Pancreas (tissue), 10 donors: ENCODE measurements around the gene ANKIB1. TPM values are rescaled to one million over a fixed set of nuclear protein-coding genes. Genes with fewer than 3 reads are reported as not detected.

Source experiments
- ATAC-seq, 4 donors: fragments of 200-7000 bp; cut with Tn5 transposase; one replicate each; pipeline versions ENCODE4 v1.8.0 to v1.9.1; 2020; ENCODE audit warnings: mild to moderate bottlenecking in 4 of 4, moderate library complexity in 4 of 4
- DNase-seq, 6 donors: peaks; one replicate each; pipeline ENCODE4 v3.0.0-alpha.2; 2020
- FAIRE-seq: peaks from 2 replicates; lab custom pipeline; 2012; peaks lifted over from hg19 to GRCh38; lab: Jason Lieb, UNC
- H3K27ac ChIP-seq, 4 donors: fragments of 200-600 bp; sonication (generic); 1 replicate in 3 of 4; 2 replicates in 1 of 4; pipeline versions ENCODE4 v1.5.0 to v1.8.0; 2020
- H3K27me3 ChIP-seq, 4 donors: fragments of 200-600 bp; one replicate each; pipeline ENCODE4 v1.8.0; 2021
- H3K36me3 ChIP-seq, 3 donors: fragments of 200-600 bp; sonication (generic) in 1 of 3; one replicate each; pipeline versions ENCODE4 v1.5.0 to v1.8.0; 2020 to 2021
- H3K4me1 ChIP-seq, 3 donors: fragments of 200-600 bp; one replicate each; pipeline ENCODE4 v1.8.0; 2021
- H3K4me3 ChIP-seq, 4 donors: fragments of 200-600 bp; sonication (generic) in 2 of 4; one replicate each; pipeline versions ENCODE4 v1.5.0 to v1.8.0; 2020 to 2021
- H3K9me3 ChIP-seq, 4 donors: fragments of 200-600 bp; one replicate each; pipeline ENCODE4 v1.8.0; 2021
- CTCF ChIP-seq, 4 donors: fragments of 200-600 bp; sonication (generic) in 3 of 4; IDR thresholded peaks; one replicate each; pipeline versions ENCODE4 v1.5.0 to v1.8.0; 2021; ENCODE audit warnings: antibody characterized with exemption in 4 of 4
- WGBS, 2 donors: extraction: QIAGEN DNeasy Blood & Tissue Kit; methylation state at CpG; one replicate each; pipeline ENCODE4 v1.1.7; 2013; 5-methylcytosine and 5-hydroxymethylcytosine counted together
- intact Hi-C, 3 donors: fragments of 100-400 bp; cut with DNase I; formaldehyde crosslinking; loops; one replicate each; pipeline versions ENCODE4 v1.11.1 to v1.14.2; 2022
- polyA plus RNA-seq, 2 donors: library from polyadenylated mRNA; stranded (reverse); fragments of 200-250 nt; gene quantifications; one replicate each; pipeline ENCODE4 v1.2.3, GENCODE V29; 2013
- total RNA-seq, 6 donors: library from RNA; stranded (reverse); fragmentation: NEBNext Ultra II Directional in 4 of 6; extraction: Animal tissue kit (Norgen Biotek cat#: 25700) in 4 of 6; gene quantifications; one replicate each; pipeline versions ENCODE4 v1.2.1 to v1.2.4, GENCODE V29; 2021 to 2023
- donor health status: healthy with polysubstance abuse.
- donor health status: DM: no; HTN: no; CAD: no; lungs with moderate emphysema.
- donor health status: DM: no; HTN: no; CAD: no.
- donor health status: control.
- donor health status: control.
- donor health status: Bipolar disorder and iron deficiency.
- donor health status: DM: yes; HTN: yes; CAD: no.
- donor health status: DM: no; HTN: no; CAD: no.
- donor health status: DM: no; HTN: no; CAD: no.
- donor health status: DM: yes; HTN: yes; CAD: no.

The ANKIB1 gene
- total and polyA plus RNA-seq, 8 donors = 7.7 to 36.5 (median 20.8) TPM

- FAIRE-seq = no peak
- Histone ChIP-seq H3K4me1 (peaks cover 0 to 6% (median 0%) of the 10 kb centered on the region in 3 donors), H3K27ac (no peak overlapping the region), H3K4me3 (no peak overlapping the region), H3K27me3 (no peaks in the 10 kb centered on the region), H3K36me3 (no peaks in the 10 kb centered on the region), H3K9me3 (no peaks in the 10 kb centered on the region)
- intact Hi-C loops = no loop called here
- DNase-seq = no peak
- no peak for TF ChIP-seq CTCF (IDR thresholded peaks at IDR 0.05)
- 90 to 95% methylated on average over 2 of the region's 2 CpGs for WGBS, 2 donors
- ATAC-seq = no peak
These were observed 14.0 kb downstream of the ANKIB1 start for GRCh38 chr7:92259610-92260247.

GRCh38 chr7:92260248-92260781, 14.5 kb downstream of the ANKIB1 start:
- no peaks in the 10 kb centered on the region for H3K27me3 ChIP-seq
- H3K9me3 ChIP-seq = no peaks in the 10 kb centered on the region
- 89 to 93% methylated on average over 7 of the region's 7 CpGs for WGBS, 2 donors
- peaks cover 0 to 6% (median 0%) of the 10 kb centered on the region in 3 donors for H3K4me1 ChIP-seq
- no peak overlapping the region for H3K4me3 ChIP-seq
- intact Hi-C loops = no loop called here
- H3K36me3 ChIP-seq = no peaks in the 10 kb centered on the region
- no peak for TF ChIP-seq CTCF (IDR thresholded peaks at IDR 0.05)
- ATAC-seq = no peak
- no peak for FAIRE-seq
- no peak for DNase-seq
- no peak overlapping the region for H3K27ac ChIP-seq

- TF ChIP-seq CTCF (IDR thresholded peaks at IDR 0.05) = no peak
- intact Hi-C loops = no loop called here
- H3K9me3 ChIP-seq = no peaks in the 10 kb centered on the region
These were observed 20.9 kb downstream of the ANKIB1 start for GRCh38 chr7:92266415-92267241.

GRCh38 chr7:92268921-92269320, 23.1 kb downstream of the ANKIB1 start:
- H3K4me3 ChIP-seq = no peak overlapping the region
- H3K27ac ChIP-seq = no peak overlapping the region
- whole genome bisulfite sequencing, 2 donors = 87 to 89% methylated on average over 1 of the region's 1 CpG
- no peaks in the 10 kb centered on the region for H3K36me3 ChIP-seq
- no peaks in the 10 kb centered on the region for H3K27me3 ChIP-seq
- no peaks in the 10 kb centered on the region for H3K9me3 ChIP-seq
- intact Hi-C loops = no loop called here
- no peak for TF ChIP-seq CTCF (IDR thresholded peaks at IDR 0.05)
- no peaks in the 10 kb centered on the region for H3K4me1 ChIP-seq
- no peak for DNase-seq
- FAIRE-seq = no peak
- no peak for ATAC-seq

More at GRCh38 chr7:92266415-92267241, 20.9 kb downstream of the ANKIB1 start:
- no peaks in the 10 kb centered on the region for H3K36me3 ChIP-seq
- no peak for DNase-seq
- H3K27ac ChIP-seq = no peak overlapping the region
- no peak for ATAC-seq
- FAIRE-seq = no peak
- no peak overlapping the region for H3K4me3 ChIP-seq
- 89 to 91% methylated on average over 5 of the region's 5 CpGs for WGBS, 2 donors
- H3K27me3 ChIP-seq = no peaks in the 10 kb centered on the region
- H3K4me1 ChIP-seq = no peaks in the 10 kb centered on the region
